GM12878 (cell line): ENCODE data around the gene PITPNC1. TPM values are rescaled to one million over a fixed set of nuclear protein-coding genes. Genes with fewer than 3 reads are reported as not detected.
"Not testable (repeated sequence)": the region's sequence is repeated elsewhere in the genome, so short reads cannot be mapped to it uniquely, and the experiment has no call there.

Experiments
- ATAC-seq: fragments of 200-7000 bp; cut with Tn5 transposase; 3 replicates; pipeline ENCODE4 v1.9.1; 2020; ENCODE audit warnings: mild to moderate bottlenecking, moderate library complexity
- BruUV-seq: library from RNA; stranded (reverse); fragments of 400-500 nt; replicated peaks from 2 replicates; lab custom pipeline; 2021; lab: Mats Ljungman, UMichigan
- CTCF ChIA-PET: fragments of 300-600 bp; sonication (Branson Sonifier 250); formaldehyde crosslinking; extraction: SDS; loops from one replicate; lab custom pipeline; 2021; ENCODE audit warnings: inconsistent platforms; lab: Yijun Ruan, JAX
- POLR2A ChIA-PET: fragments of 350-600 bp; formaldehyde crosslinking; extraction: SDS; loops from one replicate; lab custom pipeline; 2021; ENCODE audit warnings: inconsistent platforms; lab: Charles Lee
- RAD21 ChIA-PET: fragments of 300-600 bp; sonication (Branson Sonifier 250); formaldehyde crosslinking; loops from one replicate; lab custom pipeline; 2023; ENCODE audit warnings: antibody characterized with exemption; ENCODE audit not compliant: unreplicated experiment; lab: Charles Lee
- SMC1A ChIA-PET: fragments of 300-600 bp; sonication (Branson Sonifier 250); formaldehyde crosslinking; loops from one replicate; lab custom pipeline; 2023; ENCODE audit not compliant: unreplicated experiment, uncharacterized antibody; lab: Charles Lee
- DNase-seq: peaks from one replicate; pipeline ENCODE4 v3.0.0-alpha.2; 2011; ENCODE audit warnings: low read depth, low spot score
- FAIRE-seq: peaks from 3 replicates; lab custom pipeline; 2011; peaks lifted over from hg19 to GRCh38; lab: Jason Lieb, UNC
- H2AFZ ChIP-seq: 2 replicates; pipeline ENCODE4 v1.6.0; 2011; ENCODE audit warnings: low read depth, low read length, control low read depth; ENCODE audit not compliant: control insufficient read depth
- H3K27ac ChIP-seq: 2 replicates; pipeline ENCODE4 v1.5.1; 2011; ENCODE audit warnings: control low read depth; ENCODE audit not compliant: control insufficient read depth, insufficient read depth
- H3K27me3 ChIP-seq, 2 experiments: replicated peaks in 1 of 2; 2 replicates each; pipeline versions ENCODE4 v1.6.0 to v1.6.1; 2011; ENCODE audit warnings: low read length in 1 of 2; ENCODE audit not compliant: control insufficient read depth in 2 of 2, insufficient read depth in 2 of 2
- H3K36me3 ChIP-seq, 2 experiments: 2 replicates each; pipeline ENCODE4 v1.5.1; 2011; ENCODE audit warnings: low read length in 1 of 2; ENCODE audit not compliant: control insufficient read depth in 2 of 2, insufficient read depth in 2 of 2
- H3K4me1 ChIP-seq: 2 replicates; pipeline ENCODE4 v1.6.1; 2011; ENCODE audit warnings: mild to moderate bottlenecking, low read length, moderate library complexity, mixed read lengths; ENCODE audit not compliant: control insufficient read depth, insufficient read depth
- H3K4me2 ChIP-seq: 2 replicates; pipeline ENCODE4 v1.6.0; 2011; ENCODE audit warnings: control low read depth; ENCODE audit not compliant: control insufficient read depth, insufficient read depth
- H3K4me3 ChIP-seq: fragments of 200-600 bp; sonication (generic); 2 replicates; pipeline ENCODE4 v1.5.1; 2016
- H3K79me2 ChIP-seq: 2 replicates; pipeline ENCODE4 v1.6.0; 2011; ENCODE audit warnings: low read length; ENCODE audit not compliant: control insufficient read depth, insufficient read depth
- H3K9ac ChIP-seq: 2 replicates; pipeline ENCODE4 v1.8.0; 2011; ENCODE audit warnings: low read length, control low read depth, mixed read lengths; ENCODE audit not compliant: control insufficient read depth, insufficient read depth
- H3K9me3 ChIP-seq: replicated peaks from 3 replicates; pipeline ENCODE4 v1.5.1; 2011; ENCODE audit warnings: mild to moderate bottlenecking, low read length; ENCODE audit not compliant: control insufficient read depth, insufficient read depth
- H4K20me1 ChIP-seq: 2 replicates; pipeline ENCODE4 v1.6.0; 2011; ENCODE audit not compliant: control insufficient read depth, insufficient read depth
- ASH2L ChIP-seq: fragments of 300-600, 200-600 bp; sonication (generic); IDR thresholded peaks from 2 replicates; pipeline ENCODE4 v1.6.1; 2017; ENCODE audit warnings: low read depth, mild to moderate bottlenecking, borderline replicate concordance
- BCLAF1 ChIP-seq: fragments of 450-650 bp; IDR thresholded peaks from 2 replicates; pipeline ENCODE4 v1.6.1; 2017; ENCODE audit warnings: antibody characterized with exemption, mild to moderate bottlenecking, moderate library complexity
- EZH2 ChIP-seq: IDR thresholded peaks from 2 replicates; pipeline ENCODE4 v1.6.1; 2012; ENCODE audit warnings: low read depth, mild to moderate bottlenecking, control low read depth, inconsistent platforms, low read length, borderline replicate concordance; ENCODE audit not compliant: control insufficient read depth
- FOXK2 ChIP-seq: fragments of 450-650 bp; IDR thresholded peaks from 2 replicates; pipeline ENCODE4 v1.6.1; 2017; ENCODE audit warnings: mild to moderate bottlenecking, moderate library complexity
- GABPA ChIP-seq: IDR thresholded peaks from 2 replicates; pipeline ENCODE4 v1.6.1; 2014; ENCODE audit warnings: antibody characterized with exemption, low read depth, mild to moderate bottlenecking, inconsistent platforms
- HDAC6 ChIP-seq: fragments of 200-600 bp; sonication (generic); IDR thresholded peaks from one replicate; pipeline ENCODE4 v1.8.0; 2017; ENCODE audit warnings: antibody characterized with exemption; ENCODE audit not compliant: unreplicated experiment
- IKZF2 ChIP-seq, 2 experiments: fragments of 450-650 bp; IDR thresholded peaks; 2 replicates each; pipeline ENCODE4 v1.6.1; 2017; ENCODE audit warnings: mild to moderate bottlenecking in 2 of 2, moderate library complexity in 2 of 2
- MEF2B ChIP-seq: fragments of 450-650 bp; IDR thresholded peaks from 2 replicates; pipeline ENCODE4 v1.6.1; 2018; ENCODE audit warnings: mild to moderate bottlenecking, moderate library complexity; ENCODE audit not compliant: partially characterized antibody, poor library complexity, severe bottlenecking
- MXI1 ChIP-seq: fragments of 150-350 bp; IDR thresholded peaks from 2 replicates; pipeline ENCODE4 v1.6.1; 2011; ENCODE audit warnings: low read depth, mild to moderate bottlenecking, inconsistent platforms, low read length, improper control_type of control experiment
- NRF1 ChIP-seq: conservative IDR thresholded peaks from 2 replicates; pipeline ENCODE4 v1.6.1; 2011; ENCODE audit warnings: mild to moderate bottlenecking, low read depth, low read length, improper control_type of control experiment
- POLR2A ChIP-seq: IDR thresholded peaks from 2 replicates; pipeline ENCODE4 v1.6.1; 2011; ENCODE audit warnings: low read depth, mild to moderate bottlenecking, low read length
- RBBP5 ChIP-seq: fragments of 200-600 bp; sonication (generic); conservative IDR thresholded peaks from 2 replicates; pipeline ENCODE4 v1.6.1; 2016
- SPI1 ChIP-seq: IDR thresholded peaks from 2 replicates; pipeline ENCODE4 v1.6.1; 2011; ENCODE audit warnings: low read depth, mild to moderate bottlenecking, low read length, moderate library complexity, borderline replicate concordance; ENCODE audit not compliant: insufficient read depth
- WGBS: methylation state at CpG from one replicate; pipeline ENCODE4 v1.1.6; 2016; ENCODE audit warnings: low lambda C conversion rate; ENCODE audit not compliant: insufficient replicate concordance, insufficient coverage; ENCODE audit errors: missing lambda C conversion rate; 5-methylcytosine and 5-hydroxymethylcytosine counted together
- in situ Hi-C: fragments of 300-500 bp; cut with MboI; formaldehyde crosslinking; loops from 9 replicates; pipeline ENCODE4 v1.14.3; 2018; ENCODE audit warnings: mixed read lengths
- intact Hi-C: fragments of 100-400 bp; cut with micrococcal nuclease; formaldehyde crosslinking; loops from one replicate; pipeline ENCODE4 v1.14.2; 2022; ENCODE audit not compliant: unreplicated experiment
- polyA plus RNA-seq, 11 experiments: library from polyadenylated mRNA; depleted of rRNA in 4 of 11; unstranded in 6 of 11; stranded (reverse) in 5 of 11; fragments of >200 nt; fragmentation: Nextera tagmentation in 4 of 11; fragmentation: Illumina TruSeq in 1 of 11; extraction: Ambion mirVana in 4 of 11; extraction: Trizol in 1 of 11; gene quantifications; 1 replicate in 1 of 11; 2 replicates in 10 of 11; pipeline versions ENCODE4 v1.2.1 to v1.2.3, GENCODE V29; 2011 to 2016; ENCODE audit warnings: inconsistent platforms in 2 of 11, missing spikeins in 2 of 11, low read depth in 1 of 11
- total RNA-seq, 4 experiments: library from RNA; depleted of rRNA in 3 of 4; stranded (reverse); fragments of >200 nt in 3 of 4; fragmentation: Illumina TruSeq in 1 of 4; extraction: Trizol in 1 of 4; gene quantifications; 2 replicates each; pipeline versions ENCODE4 v1.2.1 to v1.2.3, GENCODE V29; 2013 to 2021

The PITPNC1 gene
- total and polyA plus RNA-seq, 10 of the 15 experiments (the other 5 are each of a cell fraction or from before 2014, with no cell fraction given) = 12.2 to 62.4 (median 47.3) TPM

GRCh38 chr17:67421869-67422273 lies 44.8 kb downstream of the PITPNC1 start (continued):
- peak; percentile 65 to 73 for TF ChIP-seq IKZF2 (IDR thresholded peaks at IDR 0.05)

GRCh38 chr17:67422296-67422695 lies 45.2 kb downstream of the PITPNC1 start:
- in situ Hi-C loops, DNase-seq, FAIRE-seq, H3K9ac ChIP-seq, H4K20me1 ChIP-seq, intact Hi-C loops, H3K9me3 ChIP-seq, H3K27me3 ChIP-seq, H2AFZ ChIP-seq, BruUV-seq, H3K4me3 ChIP-seq, H3K36me3 ChIP-seq: not testable (repeated sequence)
- WGBS = 71% methylated on average over 4 of the region's 4 CpGs
- Histone ChIP-seq H3K4me2 (peak overlapping the region; percentile 35; the same call in 1 of the 2 replicates), H3K4me1 (peaks cover 18% of the 10 kb centered on the region), H3K79me2 (peaks cover 15% of the 10 kb centered on the region), H3K27ac (peak overlapping the region; percentile 39; the same call in 1 of the 2 replicates)
- ATAC-seq = peak; percentile 45
- POLR2A ChIA-PET = interaction anchor here (1.5 kb wide), 1 partner anchor 10 kb away, joined by 3 read pairs; no protein-coding TSS in a partner anchor
- RAD21 ChIA-PET = interaction anchor here (1.1 kb wide), 1 partner anchor 10 kb away, joined by 3 read pairs; no protein-coding TSS in a partner anchor
- CTCF ChIA-PET = interaction anchor here (0.6 to 1.3 kb wide), 5 partner anchors 23 to 546 kb away, joined by 3 to 4 read pairs (median 3); no protein-coding TSS in a partner anchor
- SMC1A ChIA-PET = interaction anchor here (1.4 kb wide), 1 partner anchor 19 kb away, joined by 5 read pairs; no protein-coding TSS in a partner anchor

GRCh38 chr17:67422897-67423296 lies 45.8 kb downstream of the PITPNC1 start:
- Histone ChIP-seq H2AFZ (no peak overlapping the region), H3K9me3 (no peaks in the 10 kb centered on the region), H3K4me2 (no peak overlapping the region), H3K79me2 (peaks cover 15% of the 10 kb centered on the region), H3K4me3 (no peak overlapping the region), H3K27me3 (no peaks in the 10 kb centered on the region), H3K27ac (no peak overlapping the region), H3K9ac (no peak overlapping the region), H3K4me1 (peaks cover 18% of the 10 kb centered on the region), H3K36me3 (no peaks in the 10 kb centered on the region; a peak in 3 of 4 replicates), H4K20me1 (no peaks in the 10 kb centered on the region)
- ATAC-seq = no peak
- CTCF ChIA-PET = interaction anchor here (0.6 to 1.5 kb wide), 6 partner anchors 24 to 545 kb away, joined by 3 to 4 read pairs (median 3); no protein-coding TSS in a partner anchor
- FAIRE-seq = no peak
- no TSS peak for BruUV-seq
- intact Hi-C loops (no loop called here), in situ Hi-C loops (no loop called here)
- DNase-seq = no peak
- RAD21 ChIA-PET = interaction anchor here (1.1 kb wide), 1 partner anchor 9 kb away, joined by 3 read pairs; no protein-coding TSS in a partner anchor
- WGBS = 95% methylated on average over 4 of the region's 4 CpGs
- SMC1A ChIA-PET = interaction anchor here (0.6 to 1.4 kb wide), 4 partner anchors 9 to 313 kb away, joined by 3 to 5 read pairs (median 3); no protein-coding TSS in a partner anchor
- POLR2A ChIA-PET = interaction anchor here (1.5 kb wide), 1 partner anchor 10 kb away, joined by 3 read pairs; no protein-coding TSS in a partner anchor
- TF ChIP-seq ASH2L = no peak
- TF ChIP-seq EZH2 = no peak
- no peak for TF ChIP-seq FOXK2
- no peak for TF ChIP-seq NRF1
- no peak for TF ChIP-seq GABPA
- TF ChIP-seq POLR2A = no peak
- TF ChIP-seq BCLAF1 = no peak
- no peak for TF ChIP-seq SPI1
- no peak for TF ChIP-seq MXI1
- TF ChIP-seq MEF2B = no peak
- TF ChIP-seq HDAC6 = no peak
- TF ChIP-seq RBBP5 = no peak
